ENCODE results near the gene AK2. TPM values are rescaled to one million over a fixed set of nuclear protein-coding genes. Genes with fewer than 3 reads are reported as not detected.
A peak's percentile ranks its signal among the peaks of the same experiment; 100 is the strongest.

The AK2 gene
- total and polyA plus RNA-seq, 11 donors: 101 to 292 (median 137) TPM

- no peaks in the 10 kb centered on the region for H3K27me3 ChIP-seq
- whole genome bisulfite sequencing, 4 donors: 47 to 68% (median 53%) methylated on average over 6 of the region's 6 CpGs
- H3K9me3 ChIP-seq: no peaks in the 10 kb centered on the region
- H3K36me3 ChIP-seq: peaks cover 0 to 33% (median 16%) of the 10 kb centered on the region in 9 donors
- peak in 3 of 5 donors; percentile 38 to 59 (median 50) for DNase-seq
- intact Hi-C loops (cut with DNase I): loop anchor here in 6 of 10 donors (5.0 to 10.0 kb wide), 4 partner anchors 45 to 75 kb away; partner anchors contain the start of gene RNF19B (in 1 of the 6)
- H3K4me3 ChIP-seq: no peak overlapping the region
- ATAC-seq: peak; percentile 43 to 80 (median 67)
- peak overlapping the region in 3 of 12 donors; percentile 27 to 91 (median 84) for H3K27ac ChIP-seq
- peak in 11 of 12 donors; percentile 13 to 52 (median 33) for TF ChIP-seq CTCF (IDR thresholded peaks at IDR 0.05)
- TF ChIP-seq POLR2A (IDR thresholded peaks at IDR 0.05): no peak
- H3K4me1 ChIP-seq: peaks cover 10 to 85% (median 62%) of the 10 kb centered on the region in 12 donors
These were observed 29.3 kb downstream of the AK2 start for GRCh38 chr1:33007190-33008050.

GRCh38 chr1:33005838-33006421 lies 30.8 kb downstream of the AK2 start:
- Histone ChIP-seq H3K27me3 (no peaks in the 10 kb centered on the region), H3K4me3 (no peak overlapping the region), H3K9me3 (no peaks in the 10 kb centered on the region), H3K27ac (no peak overlapping the region), H3K36me3 (peaks cover 0 to 25% (median 12%) of the 10 kb centered on the region in 9 donors), H3K4me1 (peaks cover 7 to 72% (median 47%) of the 10 kb centered on the region in 12 donors)
- WGBS, 4 donors: 76 to 81% (median 80%) methylated on average over 9 of the region's 9 CpGs
- no peak for TF ChIP-seq CTCF (IDR thresholded peaks at IDR 0.05)
- no peak for TF ChIP-seq POLR2A (IDR thresholded peaks at IDR 0.05)
- intact Hi-C loops (cut with DNase I): loop anchor here in 6 of 10 donors (5.0 to 10.0 kb wide), 4 partner anchors 44 to 74 kb away; partner anchors contain the start of gene RNF19B (in 1 of the 6)
- DNase-seq: no peak
- no peak for ATAC-seq

- DNase-seq: no peak
- Histone ChIP-seq H3K9me3 (no peaks in the 10 kb centered on the region), H3K36me3 (peaks cover 0 to 25% (median 12%) of the 10 kb centered on the region in 9 donors), H3K4me1 (peaks cover 2 to 72% (median 42%) of the 10 kb centered on the region in 12 donors), H3K27ac (peak overlapping the region in 1 of 12 donors; percentile 42), H3K4me3 (no peak overlapping the region), H3K27me3 (no peaks in the 10 kb centered on the region)
- ATAC-seq: no peak
- WGBS, 4 donors: 86 to 91% (median 88%) methylated on average over 2 of the region's 2 CpGs
- intact Hi-C loops (cut with DNase I): loop anchor here in 6 of 10 donors (5.0 to 10.0 kb wide), 4 partner anchors 43 to 73 kb away; partner anchors contain the start of gene RNF19B (in 1 of the 6)
- TF ChIP-seq POLR2A (IDR thresholded peaks at IDR 0.05) (no peak), CTCF (IDR thresholded peaks at IDR 0.05) (no peak)
These were observed 31.4 kb downstream of the AK2 start for GRCh38 chr1:33005117-33005837.
